GM12878 (cell line): ENCODE results near the gene MIA2. TPM values are rescaled to one million over a fixed set of nuclear protein-coding genes. Genes with fewer than 3 reads are reported as not detected.
"Not testable (repeated sequence)": the region's sequence is repeated elsewhere in the genome, so short reads cannot be mapped to it uniquely, and the experiment has no call there.

Source experiments
- ATAC-seq: fragments of 200-7000 bp; cut with Tn5 transposase; 3 replicates; pipeline ENCODE4 v1.9.1; 2020; ENCODE audit warnings: mild to moderate bottlenecking, moderate library complexity
- BruUV-seq: library from RNA; stranded (reverse); fragments of 400-500 nt; replicated peaks from 2 replicates; lab custom pipeline; 2021; lab: Mats Ljungman, UMichigan
- CTCF ChIA-PET: fragments of 300-600 bp; sonication (Branson Sonifier 250); formaldehyde crosslinking; extraction: SDS; loops from one replicate; lab custom pipeline; 2021; ENCODE audit warnings: inconsistent platforms; lab: Yijun Ruan, JAX
- POLR2A ChIA-PET: fragments of 350-600 bp; formaldehyde crosslinking; extraction: SDS; loops from one replicate; lab custom pipeline; 2021; ENCODE audit warnings: inconsistent platforms; lab: Charles Lee
- RAD21 ChIA-PET: fragments of 300-600 bp; sonication (Branson Sonifier 250); formaldehyde crosslinking; loops from one replicate; lab custom pipeline; 2023; ENCODE audit warnings: antibody characterized with exemption; ENCODE audit not compliant: unreplicated experiment; lab: Charles Lee
- SMC1A ChIA-PET: fragments of 300-600 bp; sonication (Branson Sonifier 250); formaldehyde crosslinking; loops from one replicate; lab custom pipeline; 2023; ENCODE audit not compliant: unreplicated experiment, uncharacterized antibody; lab: Charles Lee
- DNase-seq: peaks from one replicate; pipeline ENCODE4 v3.0.0-alpha.2; 2011; ENCODE audit warnings: low read depth, low spot score
- FAIRE-seq: peaks from 3 replicates; lab custom pipeline; 2011; peaks lifted over from hg19 to GRCh38; lab: Jason Lieb, UNC
- H2AFZ ChIP-seq: 2 replicates; pipeline ENCODE4 v1.6.0; 2011; ENCODE audit warnings: low read depth, low read length, control low read depth; ENCODE audit not compliant: control insufficient read depth
- H3K27ac ChIP-seq: 2 replicates; pipeline ENCODE4 v1.5.1; 2011; ENCODE audit warnings: control low read depth; ENCODE audit not compliant: control insufficient read depth, insufficient read depth
- H3K27me3 ChIP-seq, 2 experiments: replicated peaks in 1 of 2; 2 replicates each; pipeline versions ENCODE4 v1.6.0 to v1.6.1; 2011; ENCODE audit warnings: low read length in 1 of 2; ENCODE audit not compliant: control insufficient read depth in 2 of 2, insufficient read depth in 2 of 2
- H3K36me3 ChIP-seq, 2 experiments: 2 replicates each; pipeline ENCODE4 v1.5.1; 2011; ENCODE audit warnings: low read length in 1 of 2; ENCODE audit not compliant: control insufficient read depth in 2 of 2, insufficient read depth in 2 of 2
- H3K4me1 ChIP-seq: 2 replicates; pipeline ENCODE4 v1.6.1; 2011; ENCODE audit warnings: mild to moderate bottlenecking, low read length, moderate library complexity, mixed read lengths; ENCODE audit not compliant: control insufficient read depth, insufficient read depth
- H3K4me2 ChIP-seq: 2 replicates; pipeline ENCODE4 v1.6.0; 2011; ENCODE audit warnings: control low read depth; ENCODE audit not compliant: control insufficient read depth, insufficient read depth
- H3K4me3 ChIP-seq: fragments of 200-600 bp; sonication (generic); 2 replicates; pipeline ENCODE4 v1.5.1; 2016
- H3K79me2 ChIP-seq: 2 replicates; pipeline ENCODE4 v1.6.0; 2011; ENCODE audit warnings: low read length; ENCODE audit not compliant: control insufficient read depth, insufficient read depth
- H3K9ac ChIP-seq: 2 replicates; pipeline ENCODE4 v1.8.0; 2011; ENCODE audit warnings: low read length, control low read depth, mixed read lengths; ENCODE audit not compliant: control insufficient read depth, insufficient read depth
- H3K9me3 ChIP-seq: replicated peaks from 3 replicates; pipeline ENCODE4 v1.5.1; 2011; ENCODE audit warnings: mild to moderate bottlenecking, low read length; ENCODE audit not compliant: control insufficient read depth, insufficient read depth
- H4K20me1 ChIP-seq: 2 replicates; pipeline ENCODE4 v1.6.0; 2011; ENCODE audit not compliant: control insufficient read depth, insufficient read depth
- BHLHE40 ChIP-seq, 2 experiments: fragments of 450-650 bp in 1 of 2; IDR thresholded peaks; 2 replicates each; pipeline ENCODE4 v1.6.1; 2011 to 2017; ENCODE audit warnings: low read depth in 2 of 2, borderline replicate concordance in 1 of 2, improper control_type of control experiment in 1 of 2, low read length in 1 of 2, mild to moderate bottlenecking in 1 of 2
- IRF4 ChIP-seq: IDR thresholded peaks from 2 replicates; pipeline ENCODE4 v1.6.1; 2011; ENCODE audit warnings: low read depth, low read length
- JUNB ChIP-seq: IDR thresholded peaks from 2 replicates; pipeline ENCODE4 v1.6.1; 2016; ENCODE audit warnings: antibody characterized with exemption, mild to moderate bottlenecking
- NFIC ChIP-seq: IDR thresholded peaks from 2 replicates; pipeline ENCODE4 v1.6.1; 2012; ENCODE audit warnings: low read depth, mild to moderate bottlenecking, inconsistent platforms, low read length, moderate library complexity
- WGBS: methylation state at CpG from one replicate; pipeline ENCODE4 v1.1.6; 2016; ENCODE audit warnings: low lambda C conversion rate; ENCODE audit not compliant: insufficient replicate concordance, insufficient coverage; ENCODE audit errors: missing lambda C conversion rate; 5-methylcytosine and 5-hydroxymethylcytosine counted together
- in situ Hi-C: fragments of 300-500 bp; cut with MboI; formaldehyde crosslinking; loops from 9 replicates; pipeline ENCODE4 v1.14.3; 2018; ENCODE audit warnings: mixed read lengths
- intact Hi-C: fragments of 100-400 bp; cut with micrococcal nuclease; formaldehyde crosslinking; loops from one replicate; pipeline ENCODE4 v1.14.2; 2022; ENCODE audit not compliant: unreplicated experiment
- polyA plus RNA-seq, 11 experiments: library from polyadenylated mRNA; depleted of rRNA in 4 of 11; unstranded in 6 of 11; stranded (reverse) in 5 of 11; fragments of >200 nt; fragmentation: Nextera tagmentation in 4 of 11; fragmentation: Illumina TruSeq in 1 of 11; extraction: Ambion mirVana in 4 of 11; extraction: Trizol in 1 of 11; gene quantifications; 1 replicate in 1 of 11; 2 replicates in 10 of 11; pipeline versions ENCODE4 v1.2.1 to v1.2.3, GENCODE V29; 2011 to 2016; ENCODE audit warnings: inconsistent platforms in 2 of 11, missing spikeins in 2 of 11, low read depth in 1 of 11
- total RNA-seq, 4 experiments: library from RNA; depleted of rRNA in 3 of 4; stranded (reverse); fragments of >200 nt in 3 of 4; fragmentation: Illumina TruSeq in 1 of 4; extraction: Trizol in 1 of 4; gene quantifications; 2 replicates each; pipeline versions ENCODE4 v1.2.1 to v1.2.3, GENCODE V29; 2013 to 2021
- TF ChIP-seq, protein P1 (sequence below), 3 experiments: IDR thresholded peaks in 2 of 3; conservative IDR thresholded peaks in 1 of 3; 2 replicates each; pipeline ENCODE4 v1.5.1; 2011; ENCODE audit warnings: low read depth in 3 of 3, low read length in 3 of 3, mild to moderate bottlenecking in 3 of 3, control low read depth in 2 of 3, moderate library complexity in 2 of 3, inconsistent platforms in 1 of 3, mixed read lengths in 1 of 3; ENCODE audit not compliant: control insufficient read depth in 2 of 3, insufficient read depth in 1 of 3; ENCODE audit errors: extremely low read depth in 1 of 3

MIA2 gene
- total and polyA plus RNA-seq, 10 of the 15 experiments (the other 5 are each of a cell fraction or from before 2014, with no cell fraction given): 6.3 to 36.8 (median 17.1) TPM

DNA sequence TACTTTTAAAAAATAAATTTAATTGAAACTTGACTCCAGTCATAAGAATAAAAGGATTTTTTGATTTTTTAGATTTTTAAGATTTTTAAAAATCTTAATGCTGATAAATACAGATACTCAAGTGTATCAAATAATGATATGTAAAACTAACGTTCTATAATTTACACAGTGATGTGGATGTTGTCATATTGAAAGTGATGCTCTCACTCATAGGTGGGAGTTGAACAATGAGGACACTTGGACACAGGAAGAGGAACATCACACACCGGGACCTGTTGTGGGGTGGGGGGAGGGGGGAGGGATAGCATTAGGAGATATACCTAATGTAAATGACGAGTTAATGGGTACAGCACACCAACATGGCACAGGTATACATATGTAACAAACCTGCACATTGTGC is 66.7 kb downstream of the MIA2 start:
- H3K4me2 ChIP-seq, FAIRE-seq, H3K27me3 ChIP-seq, in situ Hi-C loops, H3K9me3 ChIP-seq, H3K27ac ChIP-seq, H3K4me1 ChIP-seq: not testable (repeated sequence)
- SMC1A ChIA-PET: interaction anchor here (1.0 kb wide), 1 partner anchor 10 kb away, joined by 3 read pairs; no protein-coding TSS in a partner anchor
- 0 out of 2 replicates have a peak, but pooled peaks have one; percentile 18 for TF ChIP-seq JUNB
- TF ChIP-seq, all 136 proteins: peak for 1; not testable (repeated sequence) for 135
- RAD21 ChIA-PET, H3K79me2 ChIP-seq, H3K4me3 ChIP-seq, H3K36me3 ChIP-seq, BruUV-seq, H4K20me1 ChIP-seq, H2AFZ ChIP-seq, POLR2A ChIA-PET, ATAC-seq, intact Hi-C loops, H3K9ac ChIP-seq, DNase-seq: not testable (repeated sequence)
- WGBS: 67% methylated on average over 3 of the region's 3 CpGs
- CTCF ChIA-PET: interaction anchor here (0.6 to 2.1 kb wide), 2 partner anchors 69 to 323 kb away, joined by 3 to 5 read pairs; no protein-coding TSS in a partner anchor

GRCh38 chr14:39302124-39302810 is 68.6 kb downstream of the MIA2 start:
- no peaks in the 10 kb centered on the region for H3K27me3 ChIP-seq
- WGBS: 95% methylated on average over 4 of the region's 4 CpGs
- H3K4me2 ChIP-seq: no peak overlapping the region
- in situ Hi-C loops: no loop called here
- TF ChIP-seq IRF4 (no peak), BHLHE40 (IDR thresholded peaks at IDR 0.05; ENCODE audit: borderline replicate concordance in 1 of 2, low read depth in 2 of 2, low read length in 1 of 2) (no peak), NFIC (no peak)
- TF ChIP-seq, protein P1, sequence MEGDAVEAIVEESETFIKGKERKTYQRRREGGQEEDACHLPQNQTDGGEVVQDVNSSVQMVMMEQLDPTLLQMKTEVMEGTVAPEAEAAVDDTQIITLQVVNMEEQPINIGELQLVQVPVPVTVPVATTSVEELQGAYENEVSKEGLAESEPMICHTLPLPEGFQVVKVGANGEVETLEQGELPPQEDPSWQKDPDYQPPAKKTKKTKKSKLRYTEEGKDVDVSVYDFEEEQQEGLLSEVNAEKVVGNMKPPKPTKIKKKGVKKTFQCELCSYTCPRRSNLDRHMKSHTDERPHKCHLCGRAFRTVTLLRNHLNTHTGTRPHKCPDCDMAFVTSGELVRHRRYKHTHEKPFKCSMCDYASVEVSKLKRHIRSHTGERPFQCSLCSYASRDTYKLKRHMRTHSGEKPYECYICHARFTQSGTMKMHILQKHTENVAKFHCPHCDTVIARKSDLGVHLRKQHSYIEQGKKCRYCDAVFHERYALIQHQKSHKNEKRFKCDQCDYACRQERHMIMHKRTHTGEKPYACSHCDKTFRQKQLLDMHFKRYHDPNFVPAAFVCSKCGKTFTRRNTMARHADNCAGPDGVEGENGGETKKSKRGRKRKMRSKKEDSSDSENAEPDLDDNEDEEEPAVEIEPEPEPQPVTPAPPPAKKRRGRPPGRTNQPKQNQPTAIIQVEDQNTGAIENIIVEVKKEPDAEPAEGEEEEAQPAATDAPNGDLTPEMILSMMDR (IDR thresholded peaks at IDR 0.05 in 2 of 3, conservative IDR thresholded peaks at IDR 0.05 in 1 of 3; ENCODE audit: control insufficient read depth in 2 of 3, extremely low read depth in 1 of 3, insufficient read depth in 1 of 3, low read depth in 3 of 3, low read length in 3 of 3): no peak
- TF ChIP-seq, all 136 proteins: peak for 0
- intact Hi-C loops: no loop called here
- ChIA-PET CTCF (interaction anchor here (1.5 to 2.1 kb wide), 2 partner anchors 70 to 167 kb away, joined by 4 to 5 read pairs; no protein-coding TSS in a partner anchor), POLR2A (interaction anchor here (0.9 to 1.1 kb wide), 2 partner anchors 9 to 36 kb away, joined by 3 to 6 read pairs; no protein-coding TSS in a partner anchor), SMC1A (interaction anchor here (0.5 to 0.9 kb wide), 3 partner anchors 70 to 330 kb away, joined by 3 to 5 read pairs (median 3); no protein-coding TSS in a partner anchor), RAD21 (interaction anchor here (0.9 kb wide), 1 partner anchor 167 kb away, joined by 3 read pairs; no protein-coding TSS in a partner anchor)
- Histone ChIP-seq H3K4me3 (no peak overlapping the region), H3K79me2 (no peaks in the 10 kb centered on the region), H4K20me1 (no peaks in the 10 kb centered on the region), H2AFZ (no peak overlapping the region), H3K9me3 (no peaks in the 10 kb centered on the region), H3K4me1 (no peaks in the 10 kb centered on the region), H3K36me3 (peaks cover 2% of the 10 kb centered on the region in 2 experiments; a peak in 2 of 4 replicates), H3K9ac (no peak overlapping the region), H3K27ac (no peak overlapping the region)
- FAIRE-seq: no peak
- no peak for DNase-seq
- BruUV-seq: no TSS peak
- ATAC-seq: no peak
